LNCaP clone FGC (cell line): ENCODE results near the gene VAMP4.
A peak's percentile ranks its signal among the peaks of the same experiment; 100 is the strongest.

ENCODE experiments used
- DNase-seq: peaks from one replicate; pipeline ENCODE4 v3.0.0-alpha.2; 2011; ENCODE audit warnings: low read depth
- H3K4me3 ChIP-seq: 2 replicates; pipeline ENCODE4 v1.5.1; 2011; ENCODE audit warnings: mild to moderate bottlenecking, low read depth, low read length, control low read depth
- TF ChIP-seq, protein P1 (sequence below): IDR thresholded peaks from 2 replicates; pipeline ENCODE4 v1.5.1; 2012; ENCODE audit warnings: mild to moderate bottlenecking; ENCODE audit not compliant: control insufficient read depth, insufficient read depth; ENCODE audit errors: extremely low read depth

VAMP4 gene, protein sequence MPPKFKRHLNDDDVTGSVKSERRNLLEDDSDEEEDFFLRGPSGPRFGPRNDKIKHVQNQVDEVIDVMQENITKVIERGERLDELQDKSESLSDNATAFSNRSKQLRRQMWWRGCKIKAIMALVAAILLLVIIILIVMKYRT

DNA sequence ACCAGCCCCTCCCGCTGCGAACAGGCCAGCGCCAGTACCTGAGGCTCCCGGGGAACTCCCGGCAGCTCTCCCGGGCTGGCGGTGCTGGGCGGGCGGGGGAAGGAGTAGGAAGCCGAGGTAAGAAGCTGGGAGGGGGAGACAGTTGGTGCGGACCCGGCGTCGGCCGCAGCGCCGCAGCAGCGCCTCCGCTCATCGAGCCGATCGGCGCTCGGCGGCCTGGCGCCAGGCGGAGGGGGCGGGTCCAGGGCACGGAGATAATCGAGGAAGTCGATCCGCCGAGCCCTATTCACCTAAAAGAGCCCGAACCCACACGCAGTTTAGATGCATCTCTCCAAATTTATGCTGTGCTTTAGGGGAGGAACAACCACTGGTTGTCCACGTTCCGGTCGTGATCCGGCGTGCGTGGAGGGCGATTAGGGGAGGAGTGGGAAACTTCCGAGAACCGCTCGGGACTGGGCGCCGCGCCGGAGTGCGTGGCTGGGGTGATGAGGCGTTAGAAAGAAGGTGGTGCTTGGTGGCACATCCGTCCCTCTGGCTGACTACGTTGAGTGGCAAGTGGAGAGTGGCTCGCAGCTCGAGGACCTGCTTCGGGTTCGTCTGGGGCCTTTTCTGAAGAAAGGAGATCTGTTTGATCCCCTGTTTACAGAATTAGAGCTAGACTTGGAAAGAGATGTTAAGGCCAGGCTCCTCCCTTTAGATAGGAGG lies at the start of gene VAMP4:
Gene VAMP4 (minus strand): TSS at position 194 of the 705 bp plus-strand sequence. CDS start 3,651 bp downstream, outside the sequence.
- peak; percentile 52 for DNase-seq
- TF ChIP-seq, protein P1, sequence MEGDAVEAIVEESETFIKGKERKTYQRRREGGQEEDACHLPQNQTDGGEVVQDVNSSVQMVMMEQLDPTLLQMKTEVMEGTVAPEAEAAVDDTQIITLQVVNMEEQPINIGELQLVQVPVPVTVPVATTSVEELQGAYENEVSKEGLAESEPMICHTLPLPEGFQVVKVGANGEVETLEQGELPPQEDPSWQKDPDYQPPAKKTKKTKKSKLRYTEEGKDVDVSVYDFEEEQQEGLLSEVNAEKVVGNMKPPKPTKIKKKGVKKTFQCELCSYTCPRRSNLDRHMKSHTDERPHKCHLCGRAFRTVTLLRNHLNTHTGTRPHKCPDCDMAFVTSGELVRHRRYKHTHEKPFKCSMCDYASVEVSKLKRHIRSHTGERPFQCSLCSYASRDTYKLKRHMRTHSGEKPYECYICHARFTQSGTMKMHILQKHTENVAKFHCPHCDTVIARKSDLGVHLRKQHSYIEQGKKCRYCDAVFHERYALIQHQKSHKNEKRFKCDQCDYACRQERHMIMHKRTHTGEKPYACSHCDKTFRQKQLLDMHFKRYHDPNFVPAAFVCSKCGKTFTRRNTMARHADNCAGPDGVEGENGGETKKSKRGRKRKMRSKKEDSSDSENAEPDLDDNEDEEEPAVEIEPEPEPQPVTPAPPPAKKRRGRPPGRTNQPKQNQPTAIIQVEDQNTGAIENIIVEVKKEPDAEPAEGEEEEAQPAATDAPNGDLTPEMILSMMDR = no peak
- peak within 1 kb of the TSS; percentile 83 for H3K4me3 ChIP-seq

DNA sequence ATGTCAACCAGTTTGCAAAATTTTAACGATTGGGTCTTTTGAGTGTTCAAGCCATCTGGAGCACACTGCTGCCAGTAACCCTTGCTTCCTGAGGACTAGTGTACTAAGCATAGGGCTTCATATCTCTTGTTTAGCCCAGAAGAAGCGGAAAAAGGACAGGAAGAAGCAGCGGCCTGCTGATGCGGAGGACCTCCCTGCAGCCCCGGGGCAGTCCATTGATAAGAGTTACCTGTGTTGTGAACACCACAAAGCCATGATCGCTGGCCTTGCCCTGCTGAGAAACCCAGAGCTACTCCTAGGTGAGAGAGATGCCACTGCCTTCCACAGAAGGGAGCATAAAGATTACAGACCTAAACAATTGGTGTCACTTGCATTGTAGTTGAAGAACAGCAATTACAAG lies 48.5 kb upstream of the VAMP4 start:
- TF ChIP-seq, protein P1 = no peak
- no peak for DNase-seq
- no peak overlapping the region for H3K4me3 ChIP-seq

DNA sequence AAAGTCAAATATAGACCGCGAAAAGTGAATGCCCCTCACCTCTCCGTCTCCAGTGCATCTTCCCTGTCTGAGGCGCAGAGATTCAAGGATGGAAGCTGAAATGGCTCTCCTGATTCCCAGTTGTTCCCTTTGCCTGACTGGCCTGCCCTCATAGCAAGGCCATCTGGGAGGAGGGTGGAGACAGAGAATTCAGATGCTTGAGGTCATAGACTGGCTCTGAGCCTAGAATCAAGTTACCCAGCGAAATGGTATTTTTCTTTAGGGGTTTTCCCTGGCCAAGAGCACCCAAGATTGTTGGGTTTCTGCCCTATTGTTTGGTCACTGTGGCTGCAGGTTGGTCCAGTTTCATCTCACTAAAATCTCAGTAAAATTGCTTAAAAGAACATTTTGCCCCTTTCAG lies 46.8 kb upstream of the VAMP4 start:
- TF ChIP-seq, protein P1 = no peak
- no peak overlapping the region for H3K4me3 ChIP-seq
- no peak for DNase-seq

DNA sequence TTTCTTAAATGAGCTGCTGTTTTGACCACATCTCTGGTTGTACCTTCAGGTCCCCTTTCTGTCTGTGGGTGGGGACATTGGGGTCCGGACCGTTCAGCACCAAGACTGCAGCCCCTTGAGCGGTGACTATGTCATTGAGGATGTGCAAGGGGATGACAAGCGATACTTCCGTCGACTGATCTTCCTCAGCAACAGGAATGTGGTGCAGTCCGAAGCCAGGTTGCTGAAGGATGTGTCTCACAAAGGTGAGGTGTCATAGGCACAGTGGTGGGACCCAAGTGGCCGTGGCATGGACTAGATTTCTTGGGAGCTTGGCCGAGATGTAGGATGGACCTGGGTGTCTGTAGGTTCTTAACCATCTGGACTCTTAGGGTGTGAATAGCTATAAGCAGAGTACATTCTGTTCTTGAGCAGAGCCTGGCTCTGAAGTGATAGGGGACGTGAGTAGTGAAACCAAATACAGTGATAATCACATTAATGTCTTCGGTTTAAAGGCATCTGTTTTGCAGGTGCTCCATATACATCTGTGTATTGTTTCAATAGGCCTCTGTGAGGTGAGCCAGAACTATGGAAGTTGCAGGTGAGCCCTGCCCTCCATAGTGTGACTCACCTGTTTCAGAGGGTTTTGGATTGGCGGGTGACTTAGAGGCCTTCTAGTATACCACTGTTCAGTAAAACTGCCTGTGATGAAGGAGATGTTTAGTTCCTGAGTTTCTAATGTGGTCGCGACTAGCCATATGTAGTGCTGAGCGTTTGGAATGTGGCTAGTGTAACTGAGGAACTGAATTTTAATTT lies 46.0 kb upstream of the VAMP4 start:
- H3K4me3 ChIP-seq = no peak overlapping the region
- TF ChIP-seq, protein P1 = no peak
- DNase-seq = no peak

DNA sequence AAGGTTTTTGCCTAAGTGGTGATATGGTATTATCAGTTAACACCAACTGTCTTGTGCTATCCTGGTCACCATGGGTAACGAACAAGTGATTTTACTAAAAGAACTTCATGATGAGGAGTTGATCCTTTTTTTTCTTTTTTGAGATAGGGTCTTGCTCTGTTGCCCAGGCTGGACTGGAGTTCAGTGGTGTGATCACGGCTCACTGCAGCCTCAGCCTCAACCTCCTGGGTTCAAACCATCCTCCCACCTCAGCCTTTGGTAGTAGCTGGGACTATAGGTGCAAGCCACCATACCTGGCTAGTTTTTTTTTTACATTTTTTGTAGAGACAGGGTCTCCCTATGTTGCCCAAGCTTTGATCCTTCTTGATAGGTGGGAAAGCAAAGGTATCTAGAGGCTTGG lies 44.7 kb upstream of the VAMP4 start:
- TF ChIP-seq, protein P1 = no peak

DNA sequence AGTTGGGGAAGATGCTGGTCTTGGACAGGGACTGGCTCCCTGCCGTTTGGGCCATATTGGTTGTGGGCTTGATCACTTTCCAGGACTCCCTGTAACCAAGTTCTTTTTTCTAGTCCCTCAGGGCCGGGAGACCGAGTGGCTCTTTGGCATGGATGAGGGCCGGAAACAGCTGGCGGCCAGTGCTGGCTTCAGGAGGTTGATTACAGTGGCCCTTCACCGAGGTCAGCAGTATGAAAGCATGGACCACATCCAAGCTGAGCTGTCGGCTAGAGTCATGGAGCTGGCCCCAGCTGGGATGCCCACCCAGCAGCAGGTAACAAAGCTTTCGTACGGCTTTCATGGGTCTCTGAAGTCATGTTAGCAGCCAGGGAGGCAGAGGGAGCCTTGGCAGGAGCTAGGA lies 43.9 kb upstream of the VAMP4 start:
- TF ChIP-seq, protein P1 = no peak
- DNase-seq = no peak
- H3K4me3 ChIP-seq = no peak overlapping the region

More for the DNA sequence above, 44.7 kb upstream of the VAMP4 start:
- H3K4me3 ChIP-seq = no peak overlapping the region
- DNase-seq = no peak
